Calu3 (cell line): ENCODE data around the gene LIAS. TPM values are rescaled to one million over a fixed set of nuclear protein-coding genes. Genes with fewer than 3 reads are reported as not detected.

Experiments
- BruUV-seq: library from RNA; stranded (reverse); fragments of 400-500 nt; replicated peaks from 2 replicates; lab custom pipeline; 2021; lab: Mats Ljungman, UMichigan
- CTCF ChIA-PET: fragments of 300-600 bp; sonication (Branson Sonifier 250); formaldehyde crosslinking; loops from one replicate; lab custom pipeline; 2022; ENCODE audit warnings: antibody characterized with exemption; lab: Charles Lee
- DNase-seq: peaks from one replicate; pipeline ENCODE4 v3.0.0; 2022
- H3K27ac Mint-ChIP-seq: one replicate; pipeline ENCODE4 v1.8.0; 2022; ENCODE audit warnings: mixed read lengths; ENCODE audit not compliant: unreplicated experiment
- H3K27me3 Mint-ChIP-seq: one replicate; pipeline ENCODE4 v1.8.0; 2022; ENCODE audit warnings: mixed read lengths; ENCODE audit not compliant: unreplicated experiment
- H3K36me3 Mint-ChIP-seq: one replicate; pipeline ENCODE4 v1.8.0; 2022; ENCODE audit warnings: mild to moderate bottlenecking, moderate library complexity, mixed read lengths; ENCODE audit not compliant: insufficient read depth, unreplicated experiment
- H3K4me1 Mint-ChIP-seq: one replicate; pipeline ENCODE4 v1.8.0; 2022; ENCODE audit warnings: mild to moderate bottlenecking, low read depth, mixed read lengths; ENCODE audit not compliant: unreplicated experiment
- H3K4me3 Mint-ChIP-seq: one replicate; pipeline ENCODE4 v1.8.0; 2022; ENCODE audit warnings: mild to moderate bottlenecking, low read depth, moderate library complexity, mixed read lengths; ENCODE audit not compliant: unreplicated experiment
- H3K9me3 Mint-ChIP-seq: one replicate; pipeline ENCODE4 v1.8.0; 2022; ENCODE audit warnings: low read depth, mixed read lengths; ENCODE audit not compliant: unreplicated experiment
- CTCF ChIP-seq: fragments of 200-600 bp; IDR thresholded peaks from one replicate; pipeline ENCODE4 v1.8.0; 2022; ENCODE audit warnings: antibody characterized with exemption; ENCODE audit not compliant: unreplicated experiment
- intact Hi-C: fragments of 100-400 bp; cut with micrococcal nuclease; formaldehyde crosslinking; loops from one replicate; pipeline ENCODE4 v1.10.0; 2022; ENCODE audit not compliant: unreplicated experiment
- total RNA-seq: library from RNA; stranded (reverse); gene quantifications from 2 replicates; pipeline ENCODE4 v1.2.3, GENCODE V29; 2022

Gene LIAS
- total RNA-seq, 1 experiment from 2014 or later = 10.0 TPM

GRCh38 chr4:39524161-39524957 lies 65.5 kb downstream of the LIAS start:
- no TSS peak for BruUV-seq
- Mint-ChIP-seq H3K27me3 (no peaks in the 10 kb centered on the region), H3K4me3 (peak overlapping the region; percentile 87), H3K4me1 (no peaks in the 10 kb centered on the region), H3K27ac (no peak overlapping the region), H3K9me3 (no peaks in the 10 kb centered on the region), H3K36me3 (peaks cover 46% of the 10 kb centered on the region)
- DNase-seq = no peak
- CTCF ChIA-PET = no interaction called here
- no peak for TF ChIP-seq CTCF
- intact Hi-C loops = no loop called here

- CTCF ChIA-PET = interaction anchor here (0.6 kb wide), 1 partner anchor 28 kb away, joined by 3 read pairs; no protein-coding TSS in a partner anchor
- intact Hi-C loops = loop anchor here (5.0 kb wide), 1 partner anchor 111 kb away; the partner anchor contains the start of gene SMIM14
- Mint-ChIP-seq H3K36me3 (peaks cover 49% of the 10 kb centered on the region), H3K9me3 (peaks cover 4% of the 10 kb centered on the region), H3K4me3 (peak overlapping the region; percentile 87), H3K27ac (peak overlapping the region; percentile 97), H3K27me3 (no peaks in the 10 kb centered on the region), H3K4me1 (no peaks in the 10 kb centered on the region)
- BruUV-seq = no TSS peak
- DNase-seq = no peak
- no peak for TF ChIP-seq CTCF
Measured at GRCh38 chr4:39525822-39526690, 67.2 kb downstream of the LIAS start.

- Mint-ChIP-seq H3K27me3 (no peaks in the 10 kb centered on the region), H3K4me3 (peak overlapping the region; percentile 87), H3K27ac (peak overlapping the region; percentile 97), H3K9me3 (peaks cover 4% of the 10 kb centered on the region), H3K36me3 (peaks cover 55% of the 10 kb centered on the region), H3K4me1 (no peaks in the 10 kb centered on the region)
- no peak for TF ChIP-seq CTCF
- DNase-seq = no peak
- intact Hi-C loops = loop anchor here (5.0 kb wide), 1 partner anchor 110 kb away; the partner anchor contains the start of gene SMIM14
- CTCF ChIA-PET = interaction anchor here (0.5 to 1.0 kb wide), 6 partner anchors 12 to 105 kb away, joined by 3 to 5 read pairs (median 3); no protein-coding TSS in a partner anchor
- TSS peak; percentile 74 for BruUV-seq
Measured at GRCh38 chr4:39526765-39527295, 68.0 kb downstream of the LIAS start.
